SJCRH30 (cell line): ENCODE measurements around the gene FGD2. TPM values are rescaled to one million over a fixed set of nuclear protein-coding genes. Genes with fewer than 3 reads are reported as not detected.
A peak's percentile ranks its signal among the peaks of the same experiment; 100 is the strongest.

ENCODE experiments used
- DNase-seq, 2 experiments: peaks; one replicate each; pipeline ENCODE4 v3.0.0-alpha.2; 2015 to 2020
- H3K27ac ChIP-seq: fragments of 250-450 bp; sonication (Bioruptor Pico); 2 replicates; pipeline ENCODE4 v1.5.1; 2020; ENCODE audit warnings: mild to moderate bottlenecking, moderate library complexity
- H3K27me3 ChIP-seq: fragments of 250-450 bp; sonication (Bioruptor Pico); 2 replicates; pipeline ENCODE4 v1.5.1; 2020; ENCODE audit warnings: mild to moderate bottlenecking, moderate library complexity
- H3K36me3 ChIP-seq: fragments of 250-450 bp; sonication (Bioruptor Pico); 2 replicates; pipeline ENCODE4 v1.5.1; 2020; ENCODE audit warnings: mild to moderate bottlenecking, moderate library complexity
- H3K4me1 ChIP-seq: fragments of 250-450 bp; sonication (Bioruptor Pico); 2 replicates; pipeline ENCODE4 v1.5.1; 2020; ENCODE audit warnings: mild to moderate bottlenecking, moderate library complexity
- H3K4me3 ChIP-seq: fragments of 250-450 bp; sonication (Bioruptor Pico); 2 replicates; pipeline ENCODE4 v1.5.1; 2020; ENCODE audit warnings: mild to moderate bottlenecking, moderate library complexity
- H3K9me3 ChIP-seq: fragments of 250-450 bp; sonication (Bioruptor Pico); replicated peaks from 2 replicates; pipeline ENCODE4 v1.5.1; 2020; ENCODE audit warnings: mild to moderate bottlenecking, moderate library complexity
- total RNA-seq: library from RNA; depleted of rRNA; stranded (reverse); fragments of >200 nt; shearing (Covaris generic); gene quantifications from 2 replicates; pipeline ENCODE4 v1.2.3, GENCODE V29; 2014

The FGD2 gene
- total RNA-seq, 1 experiment from 2014 or later = not detected

DNA sequence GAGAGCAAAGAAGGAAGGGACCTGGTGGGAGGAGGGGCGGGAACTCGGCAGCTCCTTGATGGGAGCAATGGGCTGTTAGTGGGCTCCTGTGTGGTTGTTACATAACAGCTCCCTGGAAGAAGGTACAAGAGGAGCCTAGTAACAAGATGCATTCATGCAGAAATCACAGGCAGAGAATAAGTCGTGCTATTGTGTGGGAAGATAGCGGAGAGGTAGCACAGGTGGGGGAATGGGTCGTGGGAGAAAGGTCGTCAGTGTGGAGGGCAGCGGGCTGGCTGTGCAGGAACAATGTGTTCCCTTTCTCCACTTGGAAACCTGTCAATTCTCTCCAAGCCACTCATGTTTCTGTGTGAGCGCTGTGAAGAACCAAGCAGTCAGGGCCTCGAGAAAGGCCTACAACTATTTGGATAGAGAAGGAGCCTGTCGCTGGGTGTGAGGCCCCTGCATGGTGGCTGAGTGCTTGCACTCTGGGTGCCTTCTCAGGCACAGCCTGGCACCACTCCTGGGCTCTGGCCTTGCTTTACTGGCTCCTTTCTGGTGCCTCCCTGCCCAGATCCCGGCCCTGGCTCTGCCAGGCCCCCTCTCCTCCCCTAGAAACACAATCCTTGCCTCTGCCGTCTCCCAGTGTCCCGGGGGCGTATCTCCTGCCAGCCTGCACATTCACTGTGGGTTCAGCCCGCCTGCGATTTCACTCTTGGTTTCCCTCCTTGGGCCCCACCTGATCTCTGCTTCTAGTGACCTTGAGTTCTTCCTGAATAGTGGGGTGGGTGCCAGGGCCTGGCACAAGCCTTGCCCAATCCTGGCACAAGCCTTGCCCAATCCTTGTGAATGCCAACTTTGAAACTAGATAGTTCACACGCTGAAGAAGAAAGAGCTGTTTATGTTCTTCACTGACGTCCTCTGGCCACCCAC is 7.4 kb upstream of the FGD2 start:
- no peak for DNase-seq
- peaks cover 7% of the 10 kb centered on the region for H3K27me3 ChIP-seq
- no peaks in the 10 kb centered on the region for H3K9me3 ChIP-seq
- H3K4me3 ChIP-seq = no peak overlapping the region
- no peak overlapping the region for H3K27ac ChIP-seq
- no peaks in the 10 kb centered on the region for H3K36me3 ChIP-seq
- 0 out of 2 replicates have a peak, but pooled peaks cover 6% of the 10 kb centered on the region for H3K4me1 ChIP-seq

DNA sequence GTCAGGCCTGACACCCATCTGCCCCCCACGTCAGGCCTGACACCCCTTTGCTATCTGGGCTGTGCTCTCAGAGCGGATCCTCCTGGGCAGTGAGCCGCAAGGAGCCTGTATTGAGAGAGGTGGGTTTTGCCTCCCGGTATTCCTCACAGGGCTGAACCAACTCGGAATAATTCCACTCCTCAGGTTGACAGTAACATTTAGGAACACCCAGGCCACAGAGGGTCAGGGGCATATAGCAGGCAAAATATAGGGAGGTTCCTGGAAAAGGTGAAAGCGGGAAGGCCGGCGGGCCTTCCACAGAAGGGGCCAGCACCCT is 6.8 kb upstream of the FGD2 start:
- no peak overlapping the region for H3K4me3 ChIP-seq
- no peaks in the 10 kb centered on the region for H3K36me3 ChIP-seq
- H3K27ac ChIP-seq = no peak overlapping the region
- H3K9me3 ChIP-seq = no peaks in the 10 kb centered on the region
- 0 out of 2 replicates have a peak, but pooled peaks cover 6% of the 10 kb centered on the region for H3K4me1 ChIP-seq
- peaks cover 7% of the 10 kb centered on the region for H3K27me3 ChIP-seq
- no peak for DNase-seq

DNA sequence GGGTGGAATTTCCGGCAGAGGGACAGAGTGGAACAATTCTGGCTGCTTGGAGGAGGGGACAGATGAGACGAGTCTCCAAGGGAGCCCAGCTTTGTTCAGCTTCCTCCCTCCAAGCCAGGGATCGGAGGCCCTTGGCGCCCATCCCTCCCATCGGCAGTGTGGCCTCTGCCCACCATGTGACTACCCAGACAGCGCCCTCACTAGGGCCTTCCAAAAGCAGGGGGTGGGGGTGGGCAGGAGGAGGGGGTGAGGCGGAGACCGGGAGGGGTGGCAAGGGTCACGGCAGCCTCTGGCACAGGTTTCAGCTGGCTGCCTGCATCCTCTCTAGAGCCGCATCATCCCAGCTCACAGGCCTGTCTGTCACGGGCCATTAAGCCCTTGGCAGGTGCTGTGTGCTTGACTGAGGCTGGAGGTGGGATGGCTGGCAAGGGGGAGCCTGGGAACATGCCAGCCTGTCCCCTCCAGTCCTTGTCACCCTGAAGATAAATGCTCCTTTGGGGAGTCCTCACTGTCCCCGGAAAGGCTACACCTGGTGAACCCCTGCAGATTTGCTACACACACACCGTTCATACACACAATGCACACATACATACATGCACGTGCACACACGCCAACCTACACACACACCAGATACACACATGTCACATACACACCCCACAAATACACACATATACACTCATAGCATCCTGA is 6.2 kb upstream of the FGD2 start:
- 0 out of 2 replicates have a peak, but pooled peaks cover 6% of the 10 kb centered on the region for H3K4me1 ChIP-seq
- DNase-seq = peak in 1 of 2 experiments; percentile 23
- H3K27me3 ChIP-seq = peaks cover 7% of the 10 kb centered on the region
- H3K36me3 ChIP-seq = no peaks in the 10 kb centered on the region
- no peak overlapping the region for H3K4me3 ChIP-seq
- H3K27ac ChIP-seq = no peak overlapping the region
- H3K9me3 ChIP-seq = no peaks in the 10 kb centered on the region

DNA sequence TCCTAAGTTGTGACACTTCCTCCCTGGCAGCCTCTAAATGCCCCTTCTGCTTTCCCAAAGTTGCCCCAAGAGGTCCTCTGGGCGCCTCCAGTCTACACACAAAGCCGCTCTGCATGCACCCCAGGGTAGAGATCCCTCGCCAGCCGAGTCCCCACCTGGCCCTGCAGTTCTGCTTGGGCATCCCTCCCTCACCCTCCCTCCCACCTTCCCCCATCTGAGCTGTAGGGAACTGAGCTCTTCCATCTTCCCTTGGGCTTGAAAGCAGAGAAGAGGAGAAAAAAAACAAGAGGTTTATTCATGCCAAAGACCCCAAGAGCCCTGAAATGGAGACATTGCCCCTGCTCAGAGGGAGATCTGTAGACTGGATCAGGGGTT is 5.7 kb upstream of the FGD2 start:
- Histone ChIP-seq H3K27me3 (peaks cover 7% of the 10 kb centered on the region), H3K36me3 (no peaks in the 10 kb centered on the region), H3K9me3 (no peaks in the 10 kb centered on the region), H3K27ac (no peak overlapping the region), H3K4me3 (no peak overlapping the region), H3K4me1 (0 out of 2 replicates have a peak, but pooled peaks cover 6% of the 10 kb centered on the region)
- DNase-seq = no peak

DNA sequence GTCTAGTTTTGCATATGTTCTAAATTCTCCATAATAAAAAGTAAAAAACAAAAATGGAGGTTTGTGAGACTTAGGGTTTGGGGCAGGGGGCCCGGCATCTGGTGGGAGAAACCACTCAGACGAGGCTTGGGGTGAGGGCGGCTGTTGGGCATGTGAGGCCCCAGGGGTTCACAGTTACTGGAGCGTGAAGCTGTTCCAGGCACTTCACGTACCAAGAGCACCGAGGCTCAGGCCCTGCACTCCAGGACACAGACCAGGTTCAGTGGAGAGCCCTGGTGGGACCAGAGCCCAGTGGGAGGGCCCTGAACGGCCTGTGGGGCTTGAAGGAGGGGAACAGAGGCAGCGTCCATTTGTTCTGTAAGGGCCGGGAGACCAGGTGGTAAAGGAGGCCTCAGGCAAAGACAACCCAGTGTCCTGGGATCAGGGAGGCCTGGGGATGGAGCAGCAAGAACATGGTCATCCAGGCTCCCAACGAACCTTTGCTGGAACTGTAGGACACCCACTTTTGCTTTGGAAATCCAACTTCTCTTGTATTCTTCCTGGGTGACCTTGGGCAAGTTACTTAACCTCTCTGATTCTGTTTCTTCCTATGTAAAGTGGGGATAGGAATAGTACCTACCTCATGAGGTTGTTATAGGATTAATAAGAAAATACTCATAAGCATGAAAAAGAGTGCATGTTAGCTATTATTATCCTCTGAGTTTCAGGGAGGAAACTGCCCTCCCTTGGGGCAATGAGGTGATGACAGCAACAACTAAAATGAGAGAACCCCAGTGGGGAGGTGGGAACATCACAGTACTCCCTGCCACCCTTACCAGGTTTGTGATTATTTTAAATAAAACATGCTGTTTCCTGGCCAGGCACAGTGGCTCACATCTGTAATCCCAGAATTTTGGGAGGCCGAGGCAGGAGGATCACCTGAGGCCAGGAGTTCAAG is 1.1 kb upstream of the FGD2 start:
- DNase-seq = peak in 1 of 2 experiments; percentile 29
- no peaks in the 10 kb centered on the region for H3K36me3 ChIP-seq
- H3K4me3 ChIP-seq = no peak overlapping the region
- no peaks in the 10 kb centered on the region for H3K9me3 ChIP-seq
- no peak overlapping the region for H3K27ac ChIP-seq
- H3K27me3 ChIP-seq = no peaks in the 10 kb centered on the region; the same call in 1 of the 2 replicates
- no peaks in the 10 kb centered on the region for H3K4me1 ChIP-seq

DNA sequence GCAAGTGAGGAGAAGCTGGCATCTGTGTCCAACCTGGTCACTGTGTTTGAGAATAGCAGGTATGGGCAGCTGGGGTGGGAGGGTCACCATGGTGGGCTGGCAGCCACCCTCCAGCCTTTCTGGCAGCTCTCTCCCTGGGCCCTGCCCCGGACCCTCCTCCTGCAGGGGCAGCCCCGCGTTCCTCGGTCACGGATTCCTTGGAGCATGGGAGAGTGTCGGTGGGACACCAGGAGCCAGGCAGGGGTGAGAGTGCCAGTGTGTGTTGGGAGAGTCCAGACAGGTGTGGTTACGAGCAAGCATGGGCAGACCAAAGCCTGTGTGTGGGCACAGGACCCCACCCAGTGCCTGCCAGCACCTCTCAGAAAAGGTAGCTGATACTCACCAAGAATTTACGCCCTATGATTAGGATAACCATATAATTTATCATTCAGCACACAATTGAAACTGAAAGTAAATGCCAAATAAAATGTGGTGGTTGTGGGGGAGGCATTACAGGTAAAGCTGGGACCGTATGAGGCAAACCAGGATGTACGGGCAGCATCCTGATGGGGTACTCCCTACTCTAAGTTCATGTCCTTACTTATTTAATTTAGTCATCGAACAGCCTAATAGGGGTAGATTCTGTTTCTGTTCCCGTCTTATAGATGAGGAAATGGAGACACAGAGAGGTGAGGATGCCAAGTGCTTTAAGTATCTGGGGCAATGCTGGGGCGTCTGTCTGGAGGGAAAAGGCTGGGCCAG is 542 bp downstream of the FGD2 start:
- DNase-seq = no peak
- Histone ChIP-seq H3K27me3 (no peaks in the 10 kb centered on the region; the same call in 1 of the 2 replicates), H3K4me3 (no peak overlapping the region), H3K4me1 (no peaks in the 10 kb centered on the region), H3K9me3 (no peaks in the 10 kb centered on the region), H3K27ac (no peak overlapping the region), H3K36me3 (no peaks in the 10 kb centered on the region)

DNA sequence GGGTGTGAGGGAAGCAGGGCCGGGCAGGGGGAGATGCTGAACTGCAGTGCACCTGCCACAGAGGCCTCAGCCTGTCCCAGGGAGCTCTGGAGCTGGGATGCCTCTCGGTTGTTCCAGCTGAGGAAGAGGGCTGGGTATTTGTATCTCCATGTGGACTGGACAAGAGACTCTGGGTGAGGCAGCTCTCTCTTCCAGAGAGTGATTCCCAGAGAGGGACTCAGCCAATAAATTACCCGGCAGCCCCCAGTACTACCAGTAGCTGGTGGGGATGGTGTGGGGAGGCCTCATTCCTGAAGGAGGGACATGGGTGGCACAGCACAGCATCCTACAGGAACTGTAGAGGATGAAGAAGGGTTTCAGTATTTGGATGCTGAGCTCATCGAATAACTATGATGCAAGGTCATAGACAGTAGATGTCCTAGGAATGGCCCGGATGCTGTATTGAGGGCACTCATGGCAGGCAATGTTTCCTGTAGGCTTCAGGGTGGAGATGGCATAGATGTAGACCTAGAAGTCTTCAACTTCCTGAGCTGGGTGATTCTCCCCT is 1.4 kb downstream of the FGD2 start:
- Histone ChIP-seq H3K27ac (no peak overlapping the region), H3K27me3 (no peaks in the 10 kb centered on the region; the same call in 1 of the 2 replicates), H3K4me3 (no peak overlapping the region), H3K36me3 (no peaks in the 10 kb centered on the region), H3K9me3 (no peaks in the 10 kb centered on the region), H3K4me1 (no peaks in the 10 kb centered on the region)
- DNase-seq = no peak

DNA sequence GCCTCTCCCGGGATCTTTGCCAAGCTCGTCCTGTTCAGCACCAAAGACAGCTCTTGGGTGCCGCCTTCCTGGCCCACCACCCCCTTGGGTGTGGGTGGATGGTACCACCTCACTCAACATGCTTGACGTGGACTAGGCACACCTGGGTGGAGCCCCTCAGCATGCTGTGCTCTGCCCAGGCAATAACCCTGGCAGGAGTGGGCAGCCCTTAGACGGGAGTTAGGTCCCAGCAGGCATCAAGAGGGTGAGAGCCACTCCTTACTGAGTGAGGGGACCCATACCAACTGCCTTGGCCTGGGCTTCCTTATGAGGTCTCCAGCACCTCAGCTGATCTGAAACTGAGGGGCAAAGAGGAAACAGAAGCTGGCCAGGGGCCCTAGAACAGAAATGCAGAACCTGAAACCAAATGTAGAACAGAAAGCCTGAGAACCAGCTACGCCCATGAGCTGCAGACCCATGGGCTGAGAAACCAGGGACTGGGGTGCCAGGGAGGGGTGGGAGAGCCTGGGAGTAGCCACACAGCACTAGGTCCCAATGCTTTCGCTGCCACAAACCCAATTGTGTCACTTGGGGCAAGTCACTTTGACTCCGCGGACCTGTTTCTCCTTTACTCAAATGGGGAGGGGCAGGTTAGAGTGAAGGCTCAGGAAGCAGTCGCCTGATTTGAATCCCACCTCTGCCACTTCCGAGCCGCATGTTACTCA is 2.0 kb downstream of the FGD2 start:
- peak in 1 of 2 experiments; percentile 24 for DNase-seq
- no peaks in the 10 kb centered on the region for H3K36me3 ChIP-seq
- no peaks in the 10 kb centered on the region for H3K27me3 ChIP-seq
- no peak overlapping the region for H3K27ac ChIP-seq
- H3K4me1 ChIP-seq = no peaks in the 10 kb centered on the region
- no peak overlapping the region for H3K4me3 ChIP-seq
- H3K9me3 ChIP-seq = no peaks in the 10 kb centered on the region

DNA sequence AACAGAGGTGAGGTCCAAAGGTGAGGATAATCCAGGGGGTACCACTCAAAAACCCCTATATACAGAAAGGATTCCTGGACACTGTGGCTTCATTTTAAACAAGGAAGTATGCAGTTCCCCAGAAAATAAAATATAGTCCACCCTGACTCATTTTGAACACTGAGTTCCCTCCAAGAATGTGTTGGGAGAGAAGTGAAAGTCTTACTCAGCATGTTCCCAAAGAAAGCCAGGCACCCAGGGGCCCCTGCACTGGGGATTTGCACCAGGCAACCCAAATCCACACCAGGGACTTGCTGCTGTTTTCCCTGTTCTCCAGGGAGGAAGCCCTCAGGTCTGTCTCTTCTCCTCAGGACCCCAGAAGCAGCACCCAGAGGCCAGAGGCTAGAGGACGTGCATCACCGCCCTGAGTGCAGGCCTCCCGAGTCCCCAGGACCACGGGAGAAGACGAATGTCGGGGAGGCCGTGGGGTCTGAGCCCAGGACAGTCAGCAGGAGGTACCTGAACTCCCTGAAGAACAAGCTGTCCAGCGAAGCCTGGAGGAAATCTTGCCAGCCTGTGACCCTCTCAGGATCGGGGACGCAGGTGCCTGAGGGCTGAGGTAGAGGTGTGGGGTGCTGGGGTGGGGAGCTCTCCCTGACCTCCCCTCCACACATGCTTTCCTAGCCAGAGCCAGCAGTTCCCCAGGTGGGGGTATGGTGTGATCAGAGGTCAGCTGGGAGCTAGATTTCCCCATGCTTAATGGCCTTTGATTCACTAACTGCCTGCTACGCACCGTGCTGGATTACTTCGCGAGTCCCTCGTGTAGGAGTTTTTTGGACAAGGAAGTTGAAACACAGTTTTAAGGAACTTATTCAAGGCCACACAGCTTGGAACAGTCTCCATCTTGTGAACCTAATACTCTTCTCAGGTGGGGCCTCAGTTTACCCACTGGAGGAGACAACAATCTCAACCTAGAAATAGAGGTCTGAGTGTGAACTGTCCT is 3.3 kb downstream of the FGD2 start:
- Histone ChIP-seq H3K27ac (no peak overlapping the region), H3K9me3 (no peaks in the 10 kb centered on the region)

DNA sequence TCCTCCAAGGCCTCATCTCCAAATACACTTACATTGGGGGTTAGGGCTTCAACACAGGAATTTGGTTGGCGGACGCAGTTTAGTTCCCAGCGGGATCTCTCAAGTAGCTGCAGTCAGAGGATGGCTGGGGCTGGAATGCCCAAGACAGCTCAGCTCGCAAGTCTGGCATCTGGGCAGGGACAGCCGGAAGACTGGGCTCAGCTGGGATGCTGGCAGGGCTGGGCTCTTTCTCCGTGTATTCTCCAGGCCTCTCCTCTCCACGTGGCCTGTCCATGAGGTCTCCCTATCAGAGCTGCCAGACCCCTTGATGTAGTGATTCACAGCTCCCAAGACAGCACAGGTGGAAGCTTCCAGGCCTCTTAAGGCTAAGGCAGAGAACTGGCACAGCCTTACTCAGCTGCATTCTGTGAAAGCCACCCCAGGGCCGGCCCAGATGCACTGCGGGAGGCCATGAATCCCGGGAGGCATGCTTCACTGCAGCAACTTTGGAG is 5.0 kb downstream of the FGD2 start:
- H3K4me1 ChIP-seq = no peaks in the 10 kb centered on the region
- no peaks in the 10 kb centered on the region for H3K27me3 ChIP-seq
- no peak overlapping the region for H3K4me3 ChIP-seq
- no peaks in the 10 kb centered on the region for H3K9me3 ChIP-seq
- no peak overlapping the region for H3K27ac ChIP-seq
- no peak for DNase-seq
- no peaks in the 10 kb centered on the region for H3K36me3 ChIP-seq

More for the DNA sequence above, 3.3 kb downstream of the FGD2 start:
- H3K36me3 ChIP-seq = no peaks in the 10 kb centered on the region
- H3K4me1 ChIP-seq = no peaks in the 10 kb centered on the region
- H3K4me3 ChIP-seq = no peak overlapping the region
- no peaks in the 10 kb centered on the region for H3K27me3 ChIP-seq
- DNase-seq = no peak

DNA sequence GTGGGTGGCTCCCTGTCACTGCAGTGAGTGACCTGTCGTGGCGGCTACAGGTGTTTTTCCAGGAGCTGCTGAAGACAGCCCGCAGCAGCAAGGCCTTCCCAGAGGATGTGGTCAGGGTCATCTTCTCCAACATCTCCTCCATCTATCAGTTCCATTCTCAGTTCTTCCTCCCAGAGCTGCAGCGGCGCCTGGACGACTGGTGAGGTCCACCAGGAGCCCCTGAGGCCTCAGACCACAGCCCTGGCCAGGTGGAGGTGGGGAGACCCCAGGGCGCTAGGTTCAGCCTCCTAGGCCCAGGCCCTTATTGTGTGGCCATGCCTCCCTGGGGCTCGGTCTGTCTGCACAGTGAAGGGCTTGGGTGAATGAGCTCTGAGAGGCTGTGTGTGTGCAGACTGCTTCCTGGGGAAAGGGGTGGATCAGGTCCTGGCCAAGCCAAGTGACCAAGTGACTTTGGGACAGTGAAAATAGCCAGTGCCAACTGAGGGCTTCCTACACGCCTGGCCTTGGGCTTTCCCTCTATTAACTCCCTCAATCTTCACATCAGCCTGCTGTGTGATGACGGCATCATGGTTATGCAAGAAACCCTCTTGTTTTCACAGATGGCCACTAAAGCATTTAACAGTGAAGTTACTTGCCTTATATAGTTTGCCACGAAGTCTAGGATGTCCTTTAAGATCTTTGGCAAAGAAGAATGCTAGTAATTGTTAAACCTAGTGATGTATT is 6.4 kb downstream of the FGD2 start:
- no peaks in the 10 kb centered on the region for H3K4me1 ChIP-seq
- DNase-seq = no peak
- no peaks in the 10 kb centered on the region for H3K9me3 ChIP-seq
- no peaks in the 10 kb centered on the region for H3K36me3 ChIP-seq
- no peak overlapping the region for H3K4me3 ChIP-seq
- no peaks in the 10 kb centered on the region for H3K27me3 ChIP-seq
- H3K27ac ChIP-seq = no peak overlapping the region
